HG02885 (cell line): ENCODE data around the gene PLPPR5.
"Not testable (repeated sequence)": the region's sequence is repeated elsewhere in the genome, so short reads cannot be mapped to it uniquely, and the experiment has no call there.

Source experiments
- ATAC-seq: cut with Tn5 transposase; IDR thresholded peaks from one replicate; pipeline ENCODE4 v1.9.1; 2021; ENCODE audit warnings: mild to moderate bottlenecking; ENCODE audit not compliant: unreplicated experiment, poor library complexity

Gene PLPPR5

DNA sequence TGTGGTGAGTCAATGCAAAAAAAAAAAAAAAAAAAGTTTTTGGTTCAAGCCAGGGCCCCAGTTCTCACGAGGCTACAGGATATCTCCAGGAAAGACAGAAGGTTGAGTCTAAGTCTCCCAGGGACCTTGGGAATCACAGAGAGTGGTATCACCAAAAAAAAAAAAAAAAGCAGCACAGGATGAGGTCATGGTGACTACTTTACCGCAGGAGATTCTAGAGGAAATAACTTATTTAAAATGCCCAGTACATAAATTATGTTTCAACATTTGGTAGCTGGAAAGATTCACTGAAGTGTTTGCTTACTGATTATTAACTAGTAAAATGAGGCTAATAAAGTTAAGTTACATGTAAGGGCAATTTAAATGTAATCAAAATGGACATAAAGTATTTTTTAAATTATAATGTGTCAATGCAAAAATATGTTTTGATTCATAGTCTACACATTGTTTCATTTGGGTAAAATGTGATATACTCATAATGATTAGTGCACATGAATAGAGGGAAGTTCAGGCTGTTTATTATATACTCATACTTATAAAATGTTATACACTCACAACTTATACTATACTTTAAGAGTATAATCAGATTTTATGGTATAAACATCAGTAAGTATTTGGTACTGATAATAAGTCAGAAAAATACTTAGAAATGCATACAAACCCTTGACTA, 84.1 kb downstream of the PLPPR5 start:
- no peak for ATAC-seq

DNA sequence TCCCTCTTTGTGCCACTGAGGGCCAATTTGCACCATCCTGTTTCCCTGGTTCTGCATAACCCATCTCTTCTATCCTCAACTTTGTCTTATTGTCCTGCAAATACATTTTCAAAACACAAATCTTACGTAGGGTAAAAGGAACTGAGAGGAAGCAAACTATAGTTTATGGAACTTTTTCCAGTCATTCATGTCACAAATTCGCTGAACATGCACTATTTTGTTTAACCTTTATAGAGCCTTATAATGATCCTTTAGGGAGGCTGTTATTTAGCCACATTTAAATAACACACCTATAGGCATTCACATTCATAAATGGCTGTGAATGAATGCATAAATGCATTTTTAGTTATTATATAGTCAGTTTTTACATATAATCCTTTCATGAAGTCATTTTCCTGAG, 85.0 kb downstream of the PLPPR5 start:
- no peak for ATAC-seq

DNA sequence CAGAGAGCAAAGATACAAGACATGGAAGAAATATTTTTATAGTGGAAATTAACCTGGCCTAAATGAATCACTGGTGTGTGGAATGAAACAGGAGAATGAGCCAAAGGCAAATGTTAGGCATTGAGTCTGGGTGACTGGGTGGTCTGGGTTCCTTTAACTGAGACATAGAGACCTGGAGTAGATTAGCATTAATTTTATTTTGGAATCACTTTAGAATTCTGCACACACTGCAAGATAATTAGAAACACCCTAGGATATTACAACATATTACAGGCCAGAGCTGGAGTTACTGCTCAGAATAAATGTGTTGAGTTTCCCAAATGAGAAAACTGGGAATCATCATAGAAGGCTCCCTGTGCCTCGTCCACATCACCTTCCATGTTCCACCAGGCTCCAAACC, 85.5 kb downstream of the PLPPR5 start:
- ATAC-seq: no peak

DNA sequence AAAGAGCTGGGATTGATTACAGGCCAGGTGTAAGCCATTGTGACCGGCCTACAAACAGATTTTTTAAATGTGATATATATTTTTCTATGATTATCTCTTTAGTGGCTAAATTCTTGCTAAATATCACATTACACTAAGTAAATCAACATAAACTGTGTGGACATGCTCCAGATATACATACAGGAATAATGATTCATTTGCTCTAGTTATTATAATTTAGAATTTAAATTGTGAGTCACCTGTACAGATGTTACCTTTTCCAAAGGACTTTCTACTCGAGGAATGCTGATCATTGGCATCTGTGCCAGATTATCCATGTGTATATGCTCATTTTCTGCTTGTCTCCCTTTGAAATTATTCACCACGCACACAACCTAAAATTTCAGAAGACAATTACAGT, 90.1 kb downstream of the PLPPR5 start:
- no peak for ATAC-seq

DNA sequence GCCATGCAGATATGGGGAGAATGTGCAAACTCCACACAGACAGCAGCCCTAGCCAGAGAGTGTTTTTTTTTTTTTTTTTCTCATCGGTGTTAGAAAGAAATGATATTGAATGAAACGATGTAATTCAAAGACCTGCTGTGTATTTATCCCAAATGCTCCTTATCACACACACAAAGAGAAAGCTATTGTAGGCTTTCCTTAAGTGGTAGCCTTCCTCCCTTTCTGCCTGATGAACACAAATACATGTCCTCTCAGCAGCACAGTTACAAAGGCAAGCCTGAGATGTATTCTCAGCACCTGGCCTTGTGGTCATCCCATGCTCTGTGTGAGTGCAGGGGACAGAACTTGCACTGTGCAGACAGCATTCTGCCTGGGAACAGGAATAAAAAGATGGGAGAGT, 93.8 kb downstream of the PLPPR5 start:
- ATAC-seq: no peak

DNA sequence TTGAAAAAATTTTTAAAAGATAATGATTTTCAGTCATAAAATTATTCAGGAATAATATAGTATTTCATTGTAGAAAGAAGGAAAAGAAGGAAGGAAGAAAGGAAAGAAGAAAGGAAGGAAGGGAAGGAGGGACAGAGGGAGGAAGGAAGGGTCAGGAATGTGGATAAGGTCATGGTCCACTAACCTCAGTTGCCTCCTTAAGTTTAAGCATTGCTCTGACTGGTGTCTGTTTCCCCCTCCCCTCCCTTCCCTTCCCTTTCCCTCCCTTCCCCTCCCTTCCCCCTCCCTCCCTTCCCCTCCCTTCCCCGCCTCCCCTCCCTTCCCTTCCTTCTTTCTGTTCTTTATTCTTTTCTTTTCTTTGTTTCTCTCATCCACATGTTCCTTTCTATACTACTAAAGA, 95.7 kb downstream of the PLPPR5 start:
- ATAC-seq: no peak

DNA sequence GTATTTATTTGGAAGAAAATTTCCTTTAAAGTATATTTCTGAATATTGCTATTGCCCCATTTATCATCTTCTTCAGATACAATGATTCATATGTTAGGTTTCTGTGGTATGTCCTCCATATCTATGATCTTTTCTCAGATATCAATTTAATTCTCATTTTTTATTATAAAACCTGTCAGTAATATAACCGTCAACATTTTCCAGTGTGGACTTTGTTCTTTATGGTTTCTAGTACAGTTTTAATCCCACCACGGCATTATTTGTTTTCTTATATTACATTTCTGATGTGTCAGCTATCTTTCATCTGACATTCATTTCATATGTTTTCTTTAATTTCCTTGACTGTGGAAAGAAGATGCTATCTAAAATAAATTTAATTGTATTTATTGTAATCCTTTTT, 97.9 kb downstream of the PLPPR5 start:
- no peak for ATAC-seq

DNA sequence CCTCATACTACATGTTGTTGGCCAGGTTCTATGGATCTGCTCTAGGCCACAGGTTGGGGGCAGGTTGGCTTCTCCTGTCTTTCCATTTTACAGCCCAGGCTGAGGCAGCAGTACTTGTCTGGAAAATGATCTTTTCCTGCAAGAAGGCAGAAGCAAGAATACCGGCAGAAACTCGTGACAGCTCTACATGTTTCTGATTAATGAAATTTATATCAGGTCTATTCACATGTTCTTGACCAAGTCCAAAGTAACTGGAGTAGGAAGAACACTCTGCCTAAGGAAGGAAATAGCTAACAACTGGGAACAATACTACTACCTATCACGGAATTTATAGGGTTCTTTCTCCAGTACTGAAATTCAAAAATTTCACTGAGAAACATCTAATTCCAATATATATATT, 98.3 kb downstream of the PLPPR5 start:
- no peak for ATAC-seq

DNA sequence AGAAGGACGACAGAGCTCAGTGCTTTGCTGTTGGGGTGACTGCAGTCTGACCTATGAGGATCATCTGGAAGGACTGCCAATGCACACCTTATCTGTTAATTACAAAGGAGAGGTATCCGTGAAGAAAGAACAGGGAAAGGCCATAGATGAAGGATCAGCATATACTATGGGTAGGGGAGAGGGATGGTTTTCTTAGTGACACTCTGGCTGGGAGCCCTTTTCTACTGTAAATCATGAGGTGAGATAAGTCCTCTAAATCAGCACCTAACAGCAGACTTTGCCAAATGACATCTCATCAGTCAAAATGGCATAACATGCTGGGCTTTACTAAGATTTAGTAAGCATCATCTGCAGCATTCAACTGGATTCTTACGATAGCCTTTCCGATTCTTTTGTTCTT, 100.0 kb downstream of the PLPPR5 start:
- no peak for ATAC-seq

DNA sequence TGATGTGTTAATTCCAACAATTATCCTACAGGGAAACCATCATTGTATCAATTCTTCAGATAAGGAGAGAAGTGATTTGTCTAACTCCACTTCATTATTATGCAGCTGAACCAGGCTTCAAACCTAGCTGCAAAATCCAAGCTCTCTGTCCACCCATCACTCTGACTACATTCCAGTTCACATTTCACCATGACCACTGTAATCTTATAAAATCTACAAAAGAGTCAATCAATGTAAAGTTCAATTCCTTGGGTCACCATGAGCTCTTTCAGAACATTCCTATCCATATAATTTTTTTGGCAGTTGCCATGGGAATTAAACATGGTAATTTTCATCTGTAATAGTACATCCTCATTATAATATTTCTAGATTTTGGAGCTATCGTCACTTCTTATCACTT, 100.9 kb downstream of the PLPPR5 start:
- ATAC-seq: no peak

DNA sequence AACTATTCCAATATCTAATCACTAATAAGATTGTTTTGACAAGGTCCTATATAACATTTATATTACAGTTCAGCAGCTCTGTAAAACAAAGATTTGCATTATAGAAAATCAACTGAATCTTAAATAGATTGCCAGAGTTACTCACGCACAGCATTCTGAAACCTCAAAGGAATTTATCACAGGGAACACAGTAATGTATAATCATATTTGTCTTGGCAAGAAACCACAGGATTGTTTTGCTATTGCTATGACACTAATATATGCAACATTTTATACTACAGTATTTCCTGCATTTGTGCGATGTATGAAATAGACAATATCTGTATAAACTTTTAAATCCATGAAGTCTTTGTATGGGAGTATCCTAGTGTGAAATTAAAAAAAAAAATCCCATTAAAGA, 101.4 kb downstream of the PLPPR5 start:
- ATAC-seq: no peak

DNA sequence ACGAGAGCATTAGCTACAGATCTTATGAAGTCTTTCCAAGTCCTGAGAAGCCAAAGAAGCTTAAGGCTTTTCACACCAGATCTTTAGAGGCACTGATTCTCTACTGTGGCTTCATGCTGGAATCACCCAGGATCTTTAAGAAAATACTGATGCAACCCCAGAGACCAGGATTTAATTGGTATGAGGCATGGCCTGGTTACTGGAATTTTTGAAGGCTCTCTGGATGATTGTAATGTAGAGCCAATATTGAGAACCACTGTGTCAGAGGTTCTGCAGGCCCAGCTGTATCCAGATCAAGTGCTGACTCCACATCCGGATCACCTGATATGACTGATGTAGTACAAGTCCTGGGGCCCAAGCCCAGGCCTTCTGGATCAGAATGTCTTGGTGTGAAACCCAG, 105.7 kb downstream of the PLPPR5 start:
- ATAC-seq: no peak

DNA sequence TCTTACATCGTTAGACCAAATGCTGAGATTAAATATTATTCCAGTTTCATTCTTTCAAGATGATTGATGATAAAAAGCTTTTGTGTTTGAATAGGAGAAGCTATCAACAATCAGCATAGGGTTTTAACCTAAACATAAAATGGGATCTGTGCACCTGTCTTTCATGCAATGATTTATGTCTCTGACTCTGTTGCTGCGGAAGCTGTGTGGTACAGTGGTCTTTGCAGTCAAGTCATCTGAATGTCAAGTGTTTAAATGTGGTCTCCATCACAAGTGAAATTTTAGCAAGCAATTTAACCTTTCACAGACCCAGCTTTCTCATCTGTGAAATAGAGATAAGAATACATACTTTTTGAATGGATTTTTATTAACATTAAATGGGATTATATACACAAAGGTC, 107.2 kb downstream of the PLPPR5 start:
- no peak for ATAC-seq

DNA sequence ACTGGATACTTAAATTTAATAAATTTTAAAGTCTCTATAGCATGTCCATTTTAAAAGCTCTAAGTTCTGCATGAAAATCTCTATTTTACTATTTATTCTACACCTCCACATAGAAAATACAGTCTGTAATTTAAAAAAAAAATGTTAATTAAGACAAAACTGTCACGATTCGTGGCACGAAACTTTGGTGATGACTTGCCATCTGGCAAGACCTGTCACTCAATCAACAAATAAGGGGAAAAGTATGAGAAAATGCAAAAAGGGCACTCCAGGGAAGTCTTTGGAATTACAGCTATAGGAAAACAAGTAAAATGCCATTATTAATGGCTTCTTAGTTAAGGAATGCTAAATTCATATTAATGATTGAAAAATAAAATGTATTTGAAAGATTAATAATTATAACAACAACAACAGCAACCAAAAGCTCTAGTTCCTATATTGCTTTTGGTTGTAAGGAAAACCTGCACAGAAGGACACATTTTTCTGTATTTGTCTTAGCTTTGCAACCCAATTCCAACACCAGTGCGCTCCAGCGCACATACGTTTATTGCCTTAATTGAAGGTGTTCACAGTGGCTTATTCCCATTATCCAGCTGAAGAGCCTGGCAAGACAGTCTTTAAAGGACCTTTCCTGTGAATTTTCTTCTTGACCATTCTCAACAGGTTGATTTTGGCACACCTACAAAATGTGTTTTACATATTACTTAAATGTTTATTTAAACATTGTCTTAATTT, 107.8 kb downstream of the PLPPR5 start:
- no peak for ATAC-seq

DNA sequence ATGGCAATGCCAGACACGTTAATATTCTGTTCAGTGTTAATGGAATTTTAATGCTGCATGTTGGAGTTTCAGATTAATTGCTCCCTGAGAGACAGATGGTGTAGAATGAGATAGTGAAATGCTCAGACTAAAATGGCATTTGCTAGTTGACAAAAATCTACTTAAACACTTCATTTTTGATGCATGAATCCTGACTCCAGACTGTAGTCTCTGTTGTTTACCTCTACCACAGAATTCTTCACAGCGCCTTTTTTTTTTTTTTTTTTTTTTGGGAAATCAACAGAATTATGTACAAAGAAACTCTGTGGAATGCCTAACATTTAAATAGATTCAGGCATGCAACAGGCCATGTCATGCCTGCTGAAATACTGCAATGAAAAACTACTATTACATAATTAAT, 111.3 kb downstream of the PLPPR5 start:
- ATAC-seq: no peak

DNA sequence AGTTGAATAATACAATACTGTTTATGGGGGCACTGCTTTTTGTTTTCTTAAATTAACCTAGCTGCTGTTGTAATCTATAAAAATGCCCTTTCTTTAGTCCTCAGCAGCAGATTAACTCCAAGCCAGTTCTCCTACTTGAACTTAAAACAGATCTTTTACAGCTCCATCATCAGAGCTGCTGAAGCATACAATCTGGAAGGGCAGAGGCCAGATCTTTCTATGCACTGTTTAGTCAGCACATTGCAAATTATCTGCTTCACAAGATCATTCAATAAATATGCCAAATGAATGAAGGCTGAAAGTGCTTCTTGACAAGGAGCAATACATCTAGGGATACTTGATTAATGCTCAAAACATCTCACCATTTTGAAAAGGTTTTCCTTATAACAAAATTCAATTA, 115.8 kb downstream of the PLPPR5 start:
- ATAC-seq: no peak

DNA sequence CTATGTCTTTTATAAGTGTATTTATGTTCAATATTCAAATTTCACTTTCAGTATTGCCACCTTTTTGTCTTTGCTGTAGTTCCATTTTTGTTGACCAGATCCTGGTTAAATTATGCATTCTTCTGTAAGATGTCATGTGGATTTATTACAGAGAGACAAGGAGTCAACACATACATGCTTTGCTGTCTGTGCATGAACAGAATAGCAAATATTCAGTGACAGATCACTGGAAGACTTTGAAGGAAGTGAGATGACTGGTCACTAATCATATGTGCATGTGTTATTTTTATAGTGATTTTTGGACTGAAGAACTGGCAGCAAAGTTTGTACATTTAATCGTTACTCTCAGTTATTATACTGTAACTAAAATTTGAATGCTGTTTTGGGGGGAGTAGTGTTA, 117.2 kb downstream of the PLPPR5 start:
- no peak for ATAC-seq

DNA sequence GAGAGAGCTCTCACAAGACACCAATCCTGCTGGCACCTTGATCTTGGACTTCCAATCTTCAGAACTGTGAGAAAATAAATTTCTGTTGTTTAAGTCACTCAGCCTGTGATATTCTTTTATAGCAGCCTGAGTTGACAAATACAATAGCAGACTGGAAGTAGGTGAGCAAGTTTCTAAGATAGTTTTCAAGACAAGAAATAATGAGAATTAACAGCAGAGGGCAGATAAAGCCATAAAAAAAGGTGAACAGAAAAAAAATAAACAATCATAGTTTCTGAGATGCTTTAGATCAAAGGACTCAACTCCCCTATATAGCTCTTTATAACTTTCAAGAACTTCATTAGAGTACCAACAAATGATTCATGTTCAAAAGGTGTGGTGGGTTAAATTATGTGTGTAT, 119.8 kb downstream of the PLPPR5 start:
- ATAC-seq: no peak

DNA sequence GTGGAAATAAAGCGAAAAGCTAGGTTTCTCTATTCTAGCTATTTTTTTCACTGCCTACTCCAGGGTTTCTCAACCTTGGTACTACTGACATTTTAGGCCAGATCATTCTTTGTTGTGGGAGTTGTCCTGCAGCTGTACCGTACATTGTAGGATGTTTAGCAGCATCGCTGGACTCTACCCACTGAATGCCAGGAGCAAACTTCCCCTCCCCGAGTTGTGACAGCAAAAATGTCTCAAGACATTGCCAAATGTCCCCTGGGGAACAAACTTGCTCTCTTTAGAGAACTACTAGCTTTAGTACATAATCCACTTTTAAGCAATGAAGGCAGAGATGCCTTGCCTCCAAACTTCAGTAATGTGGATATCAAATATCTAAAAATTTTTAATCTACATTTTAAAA, 122.8 kb downstream of the PLPPR5 start:
- no peak for ATAC-seq

DNA sequence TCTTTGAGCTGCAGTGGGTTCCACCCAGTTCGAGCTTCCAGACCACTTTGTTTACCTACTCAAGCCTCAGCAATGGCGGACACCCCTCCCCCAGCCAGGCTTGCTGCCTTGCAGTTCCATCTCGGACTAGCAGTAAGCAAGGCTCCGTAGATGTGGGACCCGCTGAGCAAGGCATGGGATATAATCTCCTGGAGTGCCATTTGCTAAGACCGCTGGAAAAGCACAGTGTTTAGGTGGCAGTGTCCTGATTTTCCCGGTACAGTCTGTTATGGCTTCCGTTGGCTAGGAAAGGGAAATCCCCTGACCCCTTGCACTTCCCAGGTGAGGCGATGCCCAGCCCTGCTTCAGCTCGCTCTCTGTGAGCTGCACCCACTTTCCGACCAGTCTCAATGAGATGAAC, 123.4 kb downstream of the PLPPR5 start:
- not testable (repeated sequence) for ATAC-seq

DNA sequence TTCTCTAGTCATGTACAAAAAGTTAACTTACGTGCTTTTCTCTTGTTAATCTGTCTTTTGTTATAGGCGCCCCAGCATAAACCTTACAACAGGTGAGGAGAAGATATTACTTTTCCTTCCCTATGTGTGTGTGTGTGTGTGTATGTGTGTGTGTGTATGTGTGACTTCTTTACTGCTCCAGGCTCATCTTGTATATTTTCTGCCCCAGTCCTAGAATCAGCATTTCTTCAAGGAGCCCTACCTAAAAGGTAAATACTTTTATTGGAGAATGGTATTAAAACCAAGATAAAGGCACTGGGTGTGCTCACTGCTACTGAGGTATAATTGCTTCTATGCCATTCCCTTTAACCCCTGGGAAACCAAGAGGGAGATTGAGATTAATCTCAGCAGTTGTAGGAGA, 129.8 kb downstream of the PLPPR5 start:
- ATAC-seq: no peak
